HFFc6 (cell line): ENCODE measurements around the gene IGSF9. TPM values are rescaled to one million over a fixed set of nuclear protein-coding genes. Genes with fewer than 3 reads are reported as not detected.

ENCODE experiments used
- DNase-seq: peaks from one replicate; pipeline ENCODE4 v3.0.0-alpha.2; 2018
- H3K27ac Mint-ChIP-seq: 2 replicates; pipeline ENCODE4 v1.8.0; 2020; ENCODE audit warnings: mild to moderate bottlenecking, mixed read lengths
- H3K27me3 Mint-ChIP-seq: 2 replicates; pipeline ENCODE4 v1.8.0; 2021; ENCODE audit warnings: mild to moderate bottlenecking, moderate library complexity, mixed read lengths; ENCODE audit not compliant: insufficient read depth
- H3K36me3 Mint-ChIP-seq: 2 replicates; pipeline ENCODE4 v1.8.0; 2021; ENCODE audit warnings: low read depth, mixed read lengths
- H3K4me1 Mint-ChIP-seq: 2 replicates; pipeline ENCODE4 v1.8.0; 2020; ENCODE audit warnings: low read depth, mixed read lengths
- H3K4me3 Mint-ChIP-seq: 2 replicates; pipeline ENCODE4 v1.8.0; 2020; ENCODE audit warnings: mild to moderate bottlenecking, moderate library complexity, mixed read lengths
- H3K9me3 Mint-ChIP-seq: 2 replicates; pipeline ENCODE4 v1.8.0; 2020; ENCODE audit warnings: mild to moderate bottlenecking, mixed read lengths
- total RNA-seq, 6 experiments: library from RNA; stranded (reverse); fragmentation: NEBNext Ultra II Directional; extraction: Animal tissue kit (Norgen Biotek cat#: 25700); gene quantifications; 2 replicates in 1 of 6; 3 replicates in 5 of 6; pipeline ENCODE4 v1.2.3, GENCODE V29; 2021
- TF ChIP-seq, protein P1 (sequence below): fragments of 200-600 bp; sonication (generic); IDR thresholded peaks from 2 replicates; pipeline ENCODE4 v1.5.0; 2021; ENCODE audit warnings: antibody characterized with exemption, mild to moderate bottlenecking

The IGSF9 gene
- total RNA-seq, 6 experiments from 2014 or later: not detected

DNA sequence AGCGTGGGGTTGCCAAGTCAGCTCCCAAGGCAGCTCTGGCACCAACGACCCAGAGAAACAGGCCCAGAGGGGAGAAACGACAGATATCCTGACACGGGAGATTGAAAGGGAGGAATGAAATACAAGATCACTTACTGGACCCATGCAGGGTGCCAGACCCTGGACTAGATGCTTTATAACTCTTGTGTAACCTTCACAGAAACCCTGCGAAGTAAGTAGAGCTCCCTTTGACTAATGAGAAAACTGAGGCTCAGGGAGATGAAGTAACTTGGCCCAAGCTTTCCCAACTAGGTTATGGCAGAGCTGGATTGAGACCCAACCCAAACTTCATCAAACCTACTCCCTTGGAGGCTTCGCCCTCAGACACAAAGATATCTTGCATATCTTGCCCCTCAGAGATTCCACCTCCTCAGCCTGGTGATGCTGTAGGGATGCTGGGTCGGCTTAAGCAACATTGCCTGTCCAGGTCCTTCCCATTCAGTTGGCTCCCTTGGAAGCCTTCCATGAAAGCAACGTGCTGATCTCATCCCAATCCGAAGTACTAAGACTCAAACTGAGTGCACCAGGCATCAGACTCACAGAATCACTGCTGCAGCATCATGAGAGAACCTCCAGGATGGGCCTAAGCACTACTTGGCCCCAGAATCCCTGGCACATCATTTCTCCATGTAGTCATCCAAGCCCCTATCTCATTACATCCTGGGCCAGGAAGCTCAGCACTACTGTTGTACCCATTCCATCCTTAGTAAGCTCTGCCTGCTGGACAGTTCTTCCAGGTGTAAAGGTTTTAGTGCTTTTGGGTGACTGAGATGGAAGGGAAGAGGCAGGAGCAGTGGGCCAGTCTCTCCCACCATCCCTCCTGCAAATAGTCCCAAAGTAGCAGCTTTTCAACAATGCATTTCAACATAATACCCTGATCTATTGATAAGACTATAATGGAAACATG, 1.1 kb upstream of the IGSF9 start:
- TF ChIP-seq, protein P1, sequence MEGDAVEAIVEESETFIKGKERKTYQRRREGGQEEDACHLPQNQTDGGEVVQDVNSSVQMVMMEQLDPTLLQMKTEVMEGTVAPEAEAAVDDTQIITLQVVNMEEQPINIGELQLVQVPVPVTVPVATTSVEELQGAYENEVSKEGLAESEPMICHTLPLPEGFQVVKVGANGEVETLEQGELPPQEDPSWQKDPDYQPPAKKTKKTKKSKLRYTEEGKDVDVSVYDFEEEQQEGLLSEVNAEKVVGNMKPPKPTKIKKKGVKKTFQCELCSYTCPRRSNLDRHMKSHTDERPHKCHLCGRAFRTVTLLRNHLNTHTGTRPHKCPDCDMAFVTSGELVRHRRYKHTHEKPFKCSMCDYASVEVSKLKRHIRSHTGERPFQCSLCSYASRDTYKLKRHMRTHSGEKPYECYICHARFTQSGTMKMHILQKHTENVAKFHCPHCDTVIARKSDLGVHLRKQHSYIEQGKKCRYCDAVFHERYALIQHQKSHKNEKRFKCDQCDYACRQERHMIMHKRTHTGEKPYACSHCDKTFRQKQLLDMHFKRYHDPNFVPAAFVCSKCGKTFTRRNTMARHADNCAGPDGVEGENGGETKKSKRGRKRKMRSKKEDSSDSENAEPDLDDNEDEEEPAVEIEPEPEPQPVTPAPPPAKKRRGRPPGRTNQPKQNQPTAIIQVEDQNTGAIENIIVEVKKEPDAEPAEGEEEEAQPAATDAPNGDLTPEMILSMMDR: no peak
- Mint-ChIP-seq H3K36me3 (no peaks in the 10 kb centered on the region), H3K27me3 (peaks cover 40% of the 10 kb centered on the region), H3K27ac (no peak overlapping the region), H3K4me3 (peak overlapping the region; percentile 49; the same call in 1 of the 2 replicates), H3K9me3 (no peaks in the 10 kb centered on the region), H3K4me1 (peaks cover 9% of the 10 kb centered on the region; the same call in 1 of the 2 replicates)
- DNase-seq: no peak

DNA sequence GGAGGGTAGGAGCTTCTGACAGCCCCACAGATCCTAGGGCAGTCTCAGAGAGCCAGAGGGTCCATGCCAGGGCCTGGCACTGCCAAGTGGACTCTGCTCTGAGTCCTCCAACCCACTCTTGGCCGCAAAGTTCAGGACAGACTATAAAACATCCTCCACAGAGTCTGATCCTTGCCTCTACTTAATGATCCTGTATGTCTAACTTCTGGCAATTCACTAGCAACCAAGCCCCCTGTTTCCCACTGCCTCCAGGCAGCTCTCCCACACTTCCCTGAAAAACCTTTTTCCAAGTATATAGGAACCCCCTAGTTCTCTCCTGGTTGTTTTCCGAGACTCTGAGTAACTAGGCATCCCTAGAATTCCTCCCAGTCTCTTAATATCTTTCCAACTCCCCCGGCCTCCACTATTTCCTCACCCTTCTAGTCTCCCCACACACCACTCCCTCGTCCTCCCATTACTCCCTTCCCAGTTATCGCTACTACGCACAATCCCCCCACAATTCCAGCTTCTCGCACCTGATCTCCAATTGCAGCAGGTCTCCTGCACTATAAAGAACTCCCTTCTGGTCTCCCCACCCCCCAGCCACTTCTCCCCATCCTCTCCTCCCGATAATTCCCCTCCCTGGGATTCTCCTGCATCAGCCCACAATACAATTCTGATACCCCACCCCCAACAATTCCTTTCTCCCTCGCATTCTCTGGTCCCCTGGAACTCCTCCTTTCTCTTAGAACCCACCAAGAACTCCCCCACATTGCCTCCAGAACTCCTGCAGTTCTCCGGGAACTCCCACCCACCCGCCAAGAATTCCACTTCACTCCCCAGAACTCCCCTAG, 574 bp downstream of the IGSF9 start:
- Mint-ChIP-seq H3K4me1 (peaks cover 9% of the 10 kb centered on the region; the same call in 1 of the 2 replicates), H3K27me3 (peaks cover 42% of the 10 kb centered on the region), H3K27ac (no peak overlapping the region), H3K36me3 (no peaks in the 10 kb centered on the region), H3K9me3 (no peaks in the 10 kb centered on the region), H3K4me3 (peak overlapping the region; percentile 71)
- DNase-seq: no peak
- TF ChIP-seq, protein P1: no peak

DNA sequence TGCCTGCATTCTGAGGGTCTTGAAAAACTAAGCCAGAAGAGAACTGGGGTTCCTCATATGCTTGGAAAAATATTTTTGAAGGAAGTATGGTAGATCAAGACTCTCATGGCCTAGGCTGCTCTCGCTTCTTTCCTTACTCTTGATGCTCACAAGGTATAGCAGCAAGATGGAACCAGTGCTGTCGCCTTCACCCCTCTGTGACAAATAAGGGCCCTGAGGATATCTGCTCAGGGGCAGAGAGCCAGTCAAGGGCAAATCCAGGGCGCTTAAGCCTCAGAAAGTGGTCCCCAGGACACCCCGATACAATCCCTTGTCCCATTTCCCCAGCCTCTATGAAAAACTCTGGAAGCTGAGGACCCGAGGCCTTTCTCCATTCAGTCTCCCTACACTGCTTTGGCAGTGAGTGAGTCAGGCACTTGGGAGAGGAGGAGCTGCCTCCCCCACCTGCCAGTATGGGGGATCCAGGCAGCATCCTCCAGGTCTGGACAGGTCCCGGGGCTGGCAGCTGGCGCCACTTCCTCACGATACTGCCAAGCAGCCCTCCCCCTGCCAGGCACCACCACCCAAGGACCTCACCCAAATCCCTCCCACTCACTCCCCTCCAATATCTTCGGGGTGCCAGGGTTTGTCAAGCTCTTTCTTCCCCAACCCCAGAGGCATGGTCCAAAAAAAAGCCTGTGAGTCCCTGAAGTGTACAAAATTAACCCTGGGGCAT, 1.3 kb downstream of the IGSF9 start:
- Mint-ChIP-seq H3K36me3 (no peaks in the 10 kb centered on the region), H3K27ac (no peak overlapping the region), H3K4me1 (peaks cover 9% of the 10 kb centered on the region; the same call in 1 of the 2 replicates), H3K4me3 (no peak overlapping the region), H3K27me3 (peaks cover 44% of the 10 kb centered on the region), H3K9me3 (no peaks in the 10 kb centered on the region)
- TF ChIP-seq, protein P1: no peak
- DNase-seq: no peak

DNA sequence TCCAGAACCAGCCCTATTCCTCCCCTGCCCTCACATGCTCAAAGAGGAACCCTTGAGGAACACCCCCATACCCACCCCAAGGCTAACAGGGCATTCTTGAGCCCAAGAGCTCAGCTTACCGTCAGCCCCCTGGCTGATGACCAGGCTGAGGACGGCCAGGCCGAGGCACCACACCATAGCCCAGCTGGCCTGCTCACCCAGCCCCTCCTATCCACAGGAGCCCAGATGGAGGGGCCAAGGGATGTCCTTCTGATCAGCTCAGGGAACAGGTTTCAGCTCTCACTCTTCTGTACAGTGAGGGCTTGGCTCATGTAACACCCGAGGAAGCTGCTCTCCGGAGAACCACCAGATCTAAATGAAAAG, 2.2 kb downstream of the IGSF9 start:
- H3K4me3 Mint-ChIP-seq: no peak overlapping the region
- no peaks in the 10 kb centered on the region for H3K9me3 Mint-ChIP-seq
- peaks cover 13% of the 10 kb centered on the region; the same call in 1 of the 2 replicates for H3K4me1 Mint-ChIP-seq
- TF ChIP-seq, protein P1: no peak
- no peak for DNase-seq
- no peak overlapping the region for H3K27ac Mint-ChIP-seq
- peaks cover 51% of the 10 kb centered on the region for H3K27me3 Mint-ChIP-seq
- H3K36me3 Mint-ChIP-seq: no peaks in the 10 kb centered on the region

DNA sequence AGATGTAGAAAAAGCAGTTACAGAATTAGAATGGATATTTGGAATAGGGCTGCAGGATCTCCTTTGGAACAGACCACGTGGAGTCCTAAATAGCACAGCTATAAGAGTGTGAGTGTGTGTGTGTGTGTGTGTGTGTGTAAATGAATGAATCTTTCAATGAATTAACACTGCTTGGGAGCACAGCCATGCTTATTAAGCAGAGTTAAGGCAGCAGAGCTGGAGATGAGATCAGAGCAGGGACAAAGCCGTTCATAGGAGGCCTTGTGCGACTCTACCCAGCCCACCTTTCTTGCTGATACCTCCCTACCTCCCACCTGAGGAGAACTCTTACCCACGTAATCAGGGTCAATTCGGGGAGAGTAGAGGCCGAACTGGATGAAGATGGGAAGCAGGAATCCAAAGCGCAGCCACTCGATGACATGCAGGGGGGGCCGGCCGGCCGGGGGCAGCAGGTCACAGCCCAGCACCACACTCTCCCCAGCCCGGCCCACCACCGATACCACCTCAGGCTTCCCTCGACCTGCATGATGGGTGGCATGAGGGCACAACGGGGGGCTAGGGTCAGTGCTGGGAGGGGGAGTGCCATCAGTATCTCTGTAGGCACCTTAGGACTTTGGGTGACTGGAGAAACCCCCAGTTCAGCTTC, 2.7 kb downstream of the IGSF9 start:
- no peaks in the 10 kb centered on the region for H3K9me3 Mint-ChIP-seq
- no peaks in the 10 kb centered on the region for H3K36me3 Mint-ChIP-seq
- H3K27me3 Mint-ChIP-seq: peaks cover 51% of the 10 kb centered on the region
- no peak for DNase-seq
- H3K27ac Mint-ChIP-seq: no peak overlapping the region
- H3K4me3 Mint-ChIP-seq: no peak overlapping the region
- TF ChIP-seq, protein P1: no peak
- peaks cover 17% of the 10 kb centered on the region; the same call in 1 of the 2 replicates for H3K4me1 Mint-ChIP-seq
